AG08395 (cell line): ENCODE data around the gene YBX2.
"Not testable (repeated sequence)": the region's sequence is repeated elsewhere in the genome, so short reads cannot be mapped to it uniquely, and the experiment has no call there.

Experiments used
- DNase-seq: peaks from one replicate; pipeline ENCODE4 v3.0.0; 2012; ENCODE audit warnings: mixed read lengths, low spot score

Gene YBX2

DNA sequence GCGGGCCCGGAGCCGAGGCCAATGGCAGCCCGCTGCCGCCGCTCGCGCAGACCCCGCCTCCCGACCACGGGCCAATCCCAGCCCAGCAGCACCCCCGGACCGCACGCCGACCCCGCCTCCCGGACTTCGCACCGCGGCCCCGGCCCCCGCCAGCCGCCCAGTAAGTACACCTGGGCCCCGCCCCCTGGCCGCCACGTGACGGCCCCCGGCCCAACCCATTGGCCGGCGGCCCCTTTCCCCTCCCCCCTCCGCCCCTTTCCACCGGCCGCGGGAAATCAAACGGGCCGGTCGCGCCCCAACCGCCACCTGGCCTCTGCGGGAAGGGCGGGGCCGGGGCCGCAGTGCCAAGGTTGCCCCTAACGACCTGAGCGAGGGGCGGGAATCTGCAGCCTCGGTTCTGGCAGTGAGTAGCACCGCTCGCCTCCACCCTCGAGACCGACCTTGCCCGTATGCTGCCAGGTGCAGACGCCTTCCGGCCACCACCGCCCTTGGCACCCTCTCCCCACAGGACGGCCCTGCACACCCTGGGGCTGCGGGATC is at the start of gene YBX2:
TSS of gene YBX2 (minus strand) at position 26 of the 540 bp plus-strand sequence. CDS start 139 bp downstream, outside the sequence.
- peak; percentile 51 for DNase-seq

DNA sequence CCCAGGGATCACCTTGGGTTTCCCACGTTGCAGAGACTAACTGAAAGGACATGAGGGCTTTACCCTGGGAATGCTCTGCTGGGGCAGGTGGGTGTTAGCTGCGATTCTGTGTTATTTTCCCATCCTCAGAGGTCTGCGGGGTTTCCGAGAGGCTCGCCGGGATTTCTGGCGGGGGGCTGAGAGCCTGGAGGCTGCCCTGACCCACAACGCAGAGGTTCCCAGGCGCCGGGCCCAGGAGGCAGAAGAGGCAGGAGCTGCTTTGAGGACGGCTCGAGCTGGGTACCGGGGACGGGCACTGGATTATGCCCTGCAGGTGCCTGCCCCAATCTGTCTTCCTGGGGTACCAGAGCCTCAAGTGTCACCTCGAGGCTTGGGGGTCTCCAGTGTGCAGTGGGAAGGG is 48.8 kb upstream of the YBX2 start:
- no peak for DNase-seq

DNA sequence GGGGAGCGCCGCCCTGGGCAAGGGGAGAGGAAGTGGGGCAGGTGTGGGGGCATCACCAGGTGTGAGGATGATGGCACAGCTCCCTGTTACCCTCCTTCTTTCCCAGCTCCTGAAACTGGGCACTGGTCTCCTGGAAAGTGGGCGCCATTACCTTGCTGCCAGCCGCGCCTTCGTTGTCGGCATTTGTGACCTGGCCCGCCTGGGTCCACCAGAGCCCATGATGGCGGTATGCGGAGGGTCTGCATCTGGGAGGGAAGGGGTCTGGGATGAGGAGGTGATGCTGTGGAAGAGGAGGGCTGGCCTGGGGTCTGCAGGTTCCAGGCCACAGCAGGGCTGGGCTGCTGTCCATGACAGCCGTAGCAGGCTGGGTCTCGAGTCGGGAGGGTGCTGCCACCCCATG is 47.4 kb upstream of the YBX2 start:
- DNase-seq: no peak

DNA sequence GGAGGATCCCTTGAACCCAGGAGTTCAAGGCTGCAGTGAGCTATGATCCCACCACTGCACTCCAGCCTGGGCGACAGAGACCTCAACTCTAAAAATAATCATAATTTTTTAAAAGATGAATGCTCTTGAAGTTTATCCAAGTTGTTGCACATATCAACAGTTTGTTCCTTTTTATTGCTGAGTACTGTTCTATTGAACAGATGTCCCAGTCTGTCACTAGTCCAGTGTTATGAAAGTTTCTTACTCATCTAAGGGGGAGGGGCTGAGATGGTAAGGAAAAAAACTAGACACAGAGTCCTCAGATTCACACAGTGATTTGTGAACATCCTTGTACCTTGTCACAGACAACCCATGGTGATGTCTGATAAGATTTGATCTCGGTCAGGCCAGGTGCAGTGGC is 45.7 kb upstream of the YBX2 start:
- DNase-seq: peak; percentile 27

DNA sequence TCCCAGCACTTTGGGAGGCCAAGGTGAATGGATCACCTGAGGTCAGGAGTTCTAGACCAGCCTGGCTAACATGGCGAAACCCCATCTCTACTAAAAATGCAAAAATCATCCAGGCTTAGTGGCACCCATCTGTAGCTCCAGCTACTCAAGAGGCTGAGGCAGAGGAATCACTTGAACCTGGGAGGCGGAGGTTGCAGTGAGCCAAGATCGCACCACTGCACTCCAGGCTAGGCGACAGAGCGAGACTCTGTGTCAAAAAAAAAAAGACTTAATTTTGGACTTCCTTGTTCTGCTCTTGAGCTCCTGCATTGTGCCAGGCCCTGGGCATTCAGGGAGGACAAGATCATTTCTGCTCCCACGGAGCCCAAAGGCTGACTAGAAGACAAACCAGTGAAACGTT is 43.2 kb upstream of the YBX2 start:
- DNase-seq: not testable (repeated sequence)

DNA sequence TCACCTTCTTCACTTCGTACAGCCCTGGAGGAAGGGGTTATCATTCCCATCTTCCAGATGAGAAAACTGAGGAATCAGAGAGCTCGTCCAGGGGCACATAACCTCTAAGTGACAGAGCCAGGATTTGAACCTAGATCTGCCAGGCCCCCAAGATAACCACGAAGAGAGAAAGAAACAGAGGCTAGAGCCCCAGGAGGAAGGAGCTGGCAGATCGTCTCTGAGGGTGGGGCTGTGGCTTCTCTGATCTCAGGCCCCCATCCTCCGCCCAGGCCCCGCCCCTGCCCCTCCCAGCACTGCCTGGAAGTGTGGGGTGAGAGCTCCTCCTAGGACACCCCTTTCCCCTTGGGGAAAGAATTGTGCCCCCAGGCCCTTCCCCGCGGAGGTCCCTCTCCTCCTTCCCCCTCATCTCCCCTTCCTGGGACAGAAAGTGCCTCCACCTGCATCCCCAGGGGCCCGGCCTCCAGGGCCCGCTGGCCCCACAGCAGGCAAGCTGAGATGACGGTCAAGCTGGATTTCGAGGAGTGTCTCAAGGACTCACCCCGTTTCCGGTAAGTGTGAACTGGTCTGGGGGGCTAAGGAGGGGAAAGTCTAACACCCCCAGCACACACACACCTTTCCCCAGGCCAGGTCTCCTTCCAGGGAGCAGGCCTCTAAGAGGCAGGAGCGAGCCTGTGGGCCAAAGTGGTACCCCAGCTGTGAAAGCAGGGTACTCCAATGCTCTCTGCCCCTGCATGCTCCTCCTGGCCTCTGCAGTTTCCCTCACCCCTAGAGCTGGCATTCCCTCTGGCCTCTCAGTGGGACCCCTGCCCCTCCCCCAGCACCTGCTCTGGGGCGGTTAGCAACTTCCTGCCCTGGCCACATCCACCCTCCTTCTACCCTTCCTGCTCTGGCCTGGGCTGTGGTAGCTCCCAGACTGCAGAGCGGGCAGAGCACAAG is 42.1 kb upstream of the YBX2 start, which contains the start of gene ACAP1:
TSS of gene ACAP1 (plus strand) at position 290 of the 936 bp plus-strand sequence. CDS start at position 496, 206 bp downstream.
- DNase-seq: no peak

DNA sequence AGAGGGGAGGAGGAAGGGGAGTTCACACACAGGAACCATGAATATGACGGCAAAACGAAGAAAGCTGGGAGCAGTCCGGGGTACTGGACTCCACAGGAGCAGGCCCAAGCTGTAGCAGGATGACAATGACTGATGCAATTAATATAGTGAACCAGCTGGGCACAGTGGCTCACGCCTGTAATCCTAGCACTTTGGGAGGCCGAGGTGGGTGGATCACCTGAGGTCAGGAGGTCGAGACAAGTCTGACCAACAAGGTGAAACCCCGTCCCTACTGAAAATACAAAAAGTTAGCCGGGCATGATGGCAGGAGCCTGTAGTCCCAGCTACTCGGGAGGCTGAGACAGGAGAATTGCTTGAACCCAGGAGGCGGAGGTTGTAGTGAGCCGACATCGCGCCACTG is 41.3 kb upstream of the YBX2 start:
- not testable (repeated sequence) for DNase-seq

DNA sequence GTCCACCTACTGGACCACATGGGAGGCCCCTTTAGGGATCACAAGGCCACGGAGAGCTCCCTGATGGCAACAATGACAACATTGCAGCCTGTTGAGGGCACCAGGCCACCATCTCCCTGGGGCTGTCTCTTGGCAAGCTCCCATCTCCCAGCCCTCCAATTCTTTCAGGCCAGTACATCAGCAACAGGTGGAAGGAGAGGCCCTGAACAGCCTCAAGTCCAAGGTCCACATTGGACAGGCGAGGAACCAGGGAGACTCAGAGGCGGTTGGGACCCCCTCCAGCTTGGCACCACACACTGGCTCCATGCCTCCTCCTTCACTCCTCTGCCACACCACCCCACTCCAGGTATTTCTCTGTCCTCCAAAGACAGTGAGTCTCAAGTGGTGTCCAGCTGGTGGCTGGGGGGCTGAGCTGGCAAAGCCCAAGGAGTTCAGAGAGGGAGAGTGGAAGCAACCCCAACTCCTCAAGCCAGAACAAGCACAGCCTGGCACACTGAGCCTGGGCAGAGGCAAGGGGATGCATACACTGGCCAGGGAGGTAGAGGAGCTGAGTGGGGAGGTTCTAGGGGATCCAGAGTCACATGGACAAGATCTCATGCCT is 40.6 kb upstream of the YBX2 start:
- no peak for DNase-seq

DNA sequence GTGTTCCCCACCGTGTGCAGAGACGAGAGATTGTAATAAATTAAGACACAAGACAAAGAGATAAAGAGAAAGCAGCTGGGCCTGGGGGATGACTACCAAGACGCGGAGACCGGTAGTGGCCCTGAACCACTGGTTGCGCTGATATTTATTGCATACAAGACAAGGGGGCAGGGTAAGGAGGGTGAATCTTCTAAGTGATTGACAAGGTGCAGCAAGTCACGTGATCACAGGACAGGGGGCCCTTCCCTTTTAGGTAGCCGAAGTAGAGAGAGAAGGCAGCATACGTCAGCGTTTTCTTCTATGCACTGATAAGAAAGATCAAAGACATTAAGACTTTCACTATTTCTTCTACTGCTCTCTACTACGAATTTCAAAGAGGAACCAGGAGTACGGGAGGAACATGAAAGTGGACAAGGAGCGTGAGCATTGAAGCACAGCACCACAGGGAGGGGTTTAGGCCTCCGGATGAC is 38.2 kb upstream of the YBX2 start:
- not testable (repeated sequence) for DNase-seq

DNA sequence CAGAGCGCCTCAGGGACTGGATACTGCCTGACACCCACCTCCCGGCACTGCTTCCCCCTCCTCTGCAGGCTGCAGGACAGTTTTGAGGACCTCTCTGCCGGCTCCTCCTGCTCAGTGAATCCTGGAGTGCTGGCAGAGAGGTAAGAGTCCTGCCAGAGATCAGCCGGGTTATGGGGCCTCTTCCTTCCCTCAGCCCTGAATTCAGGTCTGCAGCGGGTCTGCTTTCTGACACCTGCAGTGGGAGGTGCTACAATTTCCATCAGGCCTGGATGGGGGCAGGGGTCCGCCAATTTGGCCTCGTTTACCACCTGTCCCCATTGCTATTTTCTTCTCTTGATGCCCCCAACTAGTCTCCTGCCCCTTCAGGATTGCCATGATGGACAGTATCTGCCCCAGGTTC is 37.7 kb upstream of the YBX2 start:
- DNase-seq: no peak

DNA sequence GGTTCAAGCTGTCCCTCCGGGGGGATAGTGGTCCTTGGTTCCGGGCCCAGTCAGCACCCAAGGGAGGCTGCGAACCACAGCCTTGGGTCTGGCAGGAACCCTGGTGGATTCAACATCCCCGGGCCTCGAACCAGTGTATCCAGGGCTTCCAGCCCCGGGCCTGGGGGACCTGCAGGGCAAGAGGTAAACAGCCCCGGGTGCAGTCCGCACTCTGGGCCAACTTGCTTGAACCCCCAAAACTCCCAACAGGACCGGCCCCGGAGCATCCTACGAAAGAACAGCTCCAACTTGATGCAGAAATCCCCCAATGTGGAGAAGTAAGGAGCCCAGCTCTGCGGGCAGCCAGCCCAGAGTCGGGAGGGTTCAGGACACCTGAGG is 36.2 kb upstream of the YBX2 start:
- DNase-seq: no peak

DNA sequence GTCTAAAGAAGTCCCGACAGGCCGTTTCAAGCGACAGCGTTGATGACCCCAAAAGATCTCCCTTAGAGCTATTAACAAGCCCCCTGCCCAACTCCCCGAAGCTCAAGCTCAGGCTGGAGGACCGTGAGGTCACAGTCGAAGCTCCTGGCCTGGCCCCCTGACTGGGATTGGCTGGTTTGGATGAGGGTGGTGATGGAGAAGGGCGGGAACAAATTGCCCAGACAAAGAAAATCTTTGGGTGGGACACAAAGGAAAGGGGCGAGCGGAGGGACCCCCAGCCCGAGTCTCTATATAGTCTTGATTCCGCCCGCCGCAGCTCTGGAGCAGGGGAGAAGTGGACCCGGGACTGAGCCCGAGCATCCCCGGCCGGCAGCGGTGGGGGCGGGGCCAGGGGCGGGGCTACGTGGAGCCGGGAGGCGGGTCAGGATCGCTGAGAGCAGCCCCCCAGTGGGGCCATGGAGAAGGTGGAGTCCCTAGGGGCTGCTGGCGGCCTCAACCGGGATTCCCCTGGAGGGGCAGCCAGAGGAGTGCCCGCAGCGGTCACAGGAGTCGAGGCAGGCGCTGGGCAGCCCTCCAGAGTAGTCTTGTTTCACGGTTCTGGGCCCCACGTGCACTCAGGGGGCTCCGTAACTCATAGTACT is 35.7 kb upstream of the YBX2 start:
- peak; percentile 91 for DNase-seq

DNA sequence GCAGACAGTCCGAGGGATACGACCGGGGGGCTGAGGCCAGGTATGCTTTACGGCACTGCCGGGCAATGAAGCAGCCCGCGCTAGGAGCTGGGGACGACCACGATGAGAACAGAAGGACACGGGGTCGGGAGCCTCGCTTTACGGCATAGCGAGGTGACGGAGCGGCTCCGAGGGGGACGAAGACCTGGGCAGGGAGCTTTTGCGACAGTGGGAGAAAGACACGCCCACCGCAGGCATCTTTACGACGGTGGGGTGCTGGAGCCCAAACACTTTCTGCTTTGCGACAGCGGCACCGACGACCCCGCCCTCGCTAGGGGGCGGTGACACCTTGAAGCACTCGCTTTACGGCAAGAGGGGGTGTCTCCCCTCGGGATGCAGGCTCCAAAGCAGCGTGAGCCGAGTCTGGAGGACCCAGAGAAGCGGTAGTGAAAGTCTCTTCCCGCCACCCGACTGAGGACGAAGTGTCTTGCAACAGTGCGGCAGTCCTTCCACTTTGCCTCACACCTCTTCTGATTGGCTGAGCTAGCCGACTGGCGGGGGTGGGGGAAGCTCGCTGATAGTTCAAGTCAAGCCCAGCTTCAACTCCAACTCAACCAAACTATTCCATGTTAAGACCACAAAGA is 35.0 kb upstream of the YBX2 start:
- DNase-seq: peak; percentile 98

DNA sequence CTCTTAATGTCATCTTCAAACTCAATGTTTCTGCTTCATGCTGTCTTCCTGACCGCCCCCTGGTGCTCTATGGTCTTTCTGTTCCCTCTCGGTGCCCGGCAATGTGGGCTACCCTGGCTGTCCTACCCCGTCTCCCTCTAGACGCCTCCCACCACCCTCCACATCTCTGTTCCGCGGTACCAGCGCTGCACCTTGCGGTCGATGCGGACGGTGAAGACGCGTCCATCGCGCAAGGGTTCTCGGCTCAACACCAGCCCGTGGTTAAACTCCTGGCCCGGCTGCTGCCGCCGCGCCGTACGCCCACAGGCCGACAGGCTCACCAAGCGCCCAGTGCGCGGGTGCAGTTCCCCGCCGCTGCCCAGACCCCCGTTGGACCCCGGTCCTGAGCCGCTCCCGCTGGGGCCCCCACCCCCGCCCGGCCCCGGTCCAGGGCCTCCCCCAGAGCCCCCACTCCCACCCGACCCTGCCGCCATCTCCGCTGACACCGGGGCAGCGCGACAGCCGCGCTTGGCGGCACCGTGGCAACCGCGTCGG is 34.5 kb upstream of the YBX2 start, which contains the start of gene NEURL4:
TSS of gene NEURL4 (minus strand) at position 496 of the 534 bp plus-strand sequence. CDS start at position 473, 23 bp downstream.
- no peak for DNase-seq

DNA sequence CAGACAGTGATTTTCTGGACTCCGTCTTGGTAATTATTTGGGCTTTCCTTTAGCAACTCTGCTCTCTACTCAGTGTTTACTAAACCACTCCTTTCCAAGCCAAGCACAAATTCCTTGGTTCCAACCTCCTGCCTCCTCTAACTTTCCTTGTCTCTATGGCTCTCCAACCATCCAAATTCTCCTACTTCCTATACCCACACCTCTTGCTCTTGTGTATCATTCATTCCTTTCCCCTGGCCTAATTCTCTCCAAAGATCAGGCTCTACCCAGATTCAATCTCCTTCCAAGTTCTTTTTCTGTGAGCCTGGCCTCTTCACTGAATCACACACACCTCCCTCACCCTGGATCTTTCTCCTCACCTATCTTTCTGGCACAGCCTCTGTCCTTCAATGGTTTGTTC is 33.6 kb upstream of the YBX2 start:
- no peak for DNase-seq

DNA sequence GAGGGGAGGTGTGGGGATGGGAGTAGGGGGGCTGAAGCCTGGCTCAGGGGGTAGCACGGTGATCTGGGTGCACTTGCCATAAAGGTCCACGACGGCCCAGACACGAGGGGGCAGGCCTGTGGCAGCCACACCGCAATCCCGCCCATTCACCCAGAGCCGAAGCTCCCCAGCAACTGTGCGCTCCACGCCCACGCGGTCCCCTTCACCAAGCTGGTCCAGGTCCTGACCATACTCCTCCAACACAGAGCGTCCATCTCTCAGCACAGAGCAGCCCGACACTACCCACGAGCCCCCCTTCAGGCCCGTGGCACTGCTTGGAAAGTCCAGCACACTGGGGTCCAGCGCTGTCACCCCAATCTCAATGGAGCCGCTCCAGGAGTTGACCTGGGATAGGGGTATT is 33.1 kb upstream of the YBX2 start:
- DNase-seq: no peak

DNA sequence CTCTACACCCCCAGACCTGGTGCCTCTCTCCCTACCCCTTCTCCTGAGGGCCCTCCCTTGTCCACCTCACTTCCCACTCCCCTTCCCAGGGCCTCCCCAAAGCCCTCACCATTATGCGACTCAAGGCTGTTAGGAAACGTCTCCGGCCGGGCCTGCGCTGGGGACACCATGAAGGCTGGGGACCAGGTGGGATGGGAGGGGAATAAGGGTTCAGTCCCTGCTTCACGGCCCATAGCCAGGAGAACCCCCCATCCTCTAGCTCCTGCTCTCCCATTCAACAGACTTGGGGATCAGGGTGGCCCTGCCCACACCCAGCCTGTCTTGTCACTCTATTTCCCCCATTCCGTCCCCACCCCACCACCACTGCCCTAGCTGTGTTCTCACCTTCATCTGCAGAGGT is 32.6 kb upstream of the YBX2 start:
- DNase-seq: no peak

DNA sequence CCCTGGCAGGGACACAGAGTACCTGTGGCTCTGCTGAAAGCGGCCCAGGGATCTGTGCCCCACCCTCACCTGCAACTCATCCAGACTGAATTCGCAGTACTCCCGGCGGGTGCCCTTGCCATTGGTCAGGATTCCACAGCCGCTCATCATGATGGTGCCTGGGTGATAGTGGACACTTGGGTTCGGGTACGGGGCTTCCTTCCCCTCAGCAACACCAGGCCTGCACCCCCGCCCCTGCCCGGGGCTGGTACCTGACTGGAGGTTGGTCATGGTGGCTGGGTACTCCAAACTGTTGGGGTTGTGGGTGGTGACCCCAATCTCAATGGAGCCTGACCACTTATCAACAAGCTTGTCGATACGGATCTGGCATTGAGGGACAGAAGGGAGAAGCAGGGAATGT is 31.7 kb upstream of the YBX2 start:
- no peak for DNase-seq

DNA sequence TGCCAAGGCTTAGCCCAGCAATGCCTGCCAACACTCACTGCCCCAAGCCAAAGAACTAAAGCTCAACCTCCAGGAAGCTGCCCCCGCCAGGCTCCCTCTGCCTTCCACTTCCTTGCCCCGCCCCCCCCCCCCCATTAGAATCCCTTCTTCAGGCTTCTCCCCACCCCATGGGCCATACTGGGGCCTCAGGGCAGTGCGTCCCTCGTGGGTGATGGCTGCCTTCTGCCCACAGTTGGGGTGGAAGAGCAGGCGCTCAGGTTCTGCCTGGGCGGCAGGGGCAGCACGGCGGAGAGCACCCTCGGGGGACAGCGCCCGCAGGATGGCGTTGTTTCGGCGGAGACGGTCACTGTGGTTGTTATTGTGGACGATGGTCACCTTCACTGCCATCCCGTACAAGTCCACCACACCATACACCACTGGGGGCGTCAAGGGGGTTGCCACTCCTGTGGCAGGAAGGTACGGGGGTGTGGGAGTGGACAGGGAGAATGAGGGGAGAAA is 30.6 kb upstream of the YBX2 start:
- DNase-seq: no peak

DNA sequence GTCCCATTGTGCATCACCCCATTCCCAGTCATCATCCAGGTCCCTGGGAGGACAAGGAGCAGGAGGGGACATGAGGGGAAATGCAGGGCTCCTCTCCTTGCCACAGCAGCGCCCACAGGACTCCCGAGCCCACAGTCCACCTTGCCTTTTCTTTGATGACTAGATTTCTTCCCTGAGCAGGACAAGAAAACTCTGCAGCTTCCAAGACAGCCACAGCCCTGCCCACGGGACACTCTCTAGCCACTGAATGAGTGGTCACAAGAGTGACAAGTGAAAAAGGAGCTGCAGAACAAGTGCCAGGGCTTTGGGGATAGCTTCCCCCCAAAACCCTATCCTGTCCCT is 30.0 kb upstream of the YBX2 start:
- no peak for DNase-seq

DNA sequence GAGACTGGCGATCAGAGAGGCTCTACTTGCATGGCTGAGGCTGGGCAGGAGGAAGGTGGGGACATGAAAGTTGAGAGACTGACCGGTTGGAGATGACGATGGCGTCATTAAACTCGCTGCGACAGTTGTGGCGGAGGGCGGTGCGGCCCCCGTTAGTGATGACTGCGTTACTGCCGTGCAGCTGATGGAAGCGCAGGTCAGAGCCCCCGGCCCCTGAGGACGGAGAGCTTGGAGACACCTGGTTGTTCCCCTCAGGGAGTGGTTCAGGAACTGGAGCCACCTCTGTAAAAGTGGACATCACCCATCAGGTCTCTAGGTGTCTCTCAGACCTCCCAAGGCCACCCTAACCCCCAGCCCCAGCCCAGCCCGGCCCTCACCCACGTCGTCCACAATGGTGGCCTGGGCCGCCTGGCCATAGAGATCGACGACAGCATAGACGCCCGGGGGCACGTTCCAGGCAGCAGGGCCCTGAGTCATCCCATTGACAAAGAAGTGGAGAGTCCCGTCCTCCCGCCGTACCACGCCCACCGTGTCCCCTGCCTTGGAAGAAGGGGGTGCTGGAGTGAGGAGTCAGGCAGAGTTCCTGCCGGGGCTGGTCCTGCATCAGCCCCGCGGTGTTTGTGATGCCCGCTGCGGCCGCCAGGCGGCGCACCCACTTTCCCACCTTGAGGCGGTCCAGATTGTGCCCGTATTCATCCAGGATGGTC is 29.4 kb upstream of the YBX2 start:
- peak; percentile 63 for DNase-seq
